Ecto neural progenitor cell (in vitro differentiated cells): ENCODE data around the gene IMMP2L.
"Not testable (repeated sequence)": the region's sequence is repeated elsewhere in the genome, so short reads cannot be mapped to it uniquely, and the experiment has no call there.

ENCODE experiments used
- DNase-seq: peaks from one replicate; pipeline ENCODE4 v3.0.0-alpha.2; 2018; ENCODE audit warnings: low spot score

The IMMP2L gene

DNA sequence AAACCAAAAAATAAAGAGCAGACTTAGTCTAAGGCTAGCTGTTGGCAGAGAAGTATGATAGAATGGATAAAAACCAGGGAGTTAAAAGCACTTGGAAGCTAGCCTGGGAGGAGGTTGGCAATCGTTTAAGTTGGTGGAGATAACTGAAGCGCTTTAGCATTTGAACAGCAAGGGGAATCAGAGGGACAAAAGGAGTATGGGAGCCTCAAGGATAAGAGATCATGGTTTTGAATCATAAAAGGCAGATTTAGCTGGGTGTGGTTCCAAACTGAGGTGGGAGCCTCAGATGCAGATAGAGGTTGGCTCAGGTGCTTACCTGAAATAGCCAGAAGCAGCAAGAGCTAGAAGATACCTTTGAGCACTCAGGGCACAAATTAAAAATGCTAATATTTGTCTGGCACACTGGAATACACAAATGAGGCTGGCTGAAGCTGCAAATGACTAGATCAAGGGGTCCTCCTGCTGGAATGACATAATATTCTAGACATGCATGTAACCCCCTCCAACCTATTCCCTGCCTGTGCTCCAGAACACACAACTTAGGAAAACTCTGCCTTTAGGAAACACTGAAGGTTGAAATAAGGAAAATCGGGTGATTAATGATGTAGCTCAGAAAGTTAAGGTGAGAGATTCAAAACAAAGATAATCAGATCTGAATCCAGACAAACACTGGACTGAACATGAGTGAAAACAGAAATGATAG is 843.6 kb downstream of the IMMP2L start:
- DNase-seq: no peak

DNA sequence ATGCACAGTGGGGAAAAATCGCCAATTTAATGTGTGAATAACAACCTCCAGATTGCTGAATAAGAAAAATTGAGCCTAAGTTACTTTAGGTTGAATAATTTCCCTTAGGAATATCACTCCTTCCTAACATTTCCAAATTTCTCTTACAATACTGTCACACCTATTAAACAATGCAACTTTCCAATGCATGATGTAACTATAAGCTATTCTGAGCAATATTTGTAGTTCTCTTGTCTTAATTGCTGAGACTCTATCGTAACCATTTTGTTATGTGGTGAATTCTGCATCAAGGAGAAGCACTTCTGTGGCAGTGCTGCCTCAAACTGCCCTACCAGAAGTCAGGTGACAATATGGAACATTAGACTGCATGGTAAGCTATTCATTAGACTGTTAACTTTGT is 858.1 kb downstream of the IMMP2L start:
- DNase-seq: no peak

DNA sequence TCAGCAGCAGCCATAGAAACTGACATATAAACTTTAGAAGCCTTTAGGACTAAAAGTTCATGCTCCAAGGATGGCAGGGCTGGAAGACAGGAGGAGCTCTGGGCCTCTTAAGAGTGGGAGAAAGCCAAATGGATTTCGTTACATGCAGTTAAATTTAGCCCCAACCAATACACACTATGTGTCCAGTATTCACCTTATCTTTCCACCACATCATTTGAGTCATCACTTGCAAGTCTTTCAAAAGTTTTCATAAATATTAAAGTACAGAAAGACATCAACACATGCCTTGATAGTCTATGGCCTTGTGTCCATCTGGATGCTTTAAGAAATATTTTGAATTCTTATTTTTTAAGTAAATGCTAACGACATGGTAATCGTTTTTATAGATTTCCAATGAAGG is 863.7 kb downstream of the IMMP2L start:
- DNase-seq: no peak

DNA sequence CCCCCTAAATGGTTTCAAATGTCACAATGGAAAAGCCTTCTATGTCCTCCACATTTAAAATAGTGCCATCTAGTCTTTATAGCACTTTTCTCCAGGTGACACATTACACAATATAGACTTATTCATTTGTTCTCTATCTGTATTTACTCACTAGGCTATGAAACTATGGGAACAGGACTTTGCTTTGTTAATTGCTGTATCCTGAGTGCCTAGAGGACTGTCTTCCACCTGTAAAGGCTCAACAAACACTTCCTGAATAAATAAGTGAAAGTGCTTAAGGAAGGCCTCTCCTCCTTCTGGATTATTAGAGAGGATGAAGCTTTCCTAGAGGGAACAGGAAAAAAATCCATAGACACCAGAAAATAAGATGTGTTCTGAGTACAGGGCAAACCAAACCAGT is 868.9 kb downstream of the IMMP2L start:
- no peak for DNase-seq

DNA sequence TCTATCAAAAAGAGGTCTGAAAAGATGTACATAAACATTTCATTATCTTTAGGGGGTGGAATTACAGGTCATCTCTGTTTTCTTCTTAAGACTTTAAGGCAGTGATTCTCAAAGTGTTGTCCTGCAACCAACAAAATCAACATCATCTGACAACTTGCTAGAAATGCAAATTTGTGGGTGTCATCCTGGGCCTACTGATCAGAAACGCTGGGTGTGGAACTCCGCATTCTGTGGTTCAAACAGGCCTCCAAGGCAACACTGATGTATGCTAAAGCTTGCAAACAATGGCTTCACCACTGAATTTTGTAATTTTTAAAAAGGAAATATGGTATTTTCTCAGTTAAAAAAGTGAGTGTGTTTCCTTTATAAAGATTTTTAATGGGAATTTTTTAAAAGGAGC is 873.4 kb downstream of the IMMP2L start:
- no peak for DNase-seq

DNA sequence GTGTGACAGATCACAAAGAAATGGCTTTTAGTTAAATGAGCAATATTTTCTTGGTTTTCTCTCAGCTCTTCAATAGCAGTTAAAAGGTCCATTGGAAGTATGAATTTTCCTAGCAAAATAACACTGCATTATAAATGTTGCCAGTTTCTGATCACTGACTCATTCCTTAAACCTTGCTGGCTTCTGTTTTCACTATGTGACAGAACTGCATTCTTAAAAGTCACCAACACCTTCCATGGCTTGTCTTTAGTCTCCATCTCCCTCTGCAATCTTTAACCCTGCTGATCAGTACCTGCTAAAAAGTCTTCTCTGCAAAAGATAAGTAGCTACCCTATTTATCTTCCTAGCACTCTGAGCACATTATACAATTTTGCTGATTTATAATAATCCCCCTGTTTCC is 876.4 kb downstream of the IMMP2L start:
- DNase-seq: no peak

DNA sequence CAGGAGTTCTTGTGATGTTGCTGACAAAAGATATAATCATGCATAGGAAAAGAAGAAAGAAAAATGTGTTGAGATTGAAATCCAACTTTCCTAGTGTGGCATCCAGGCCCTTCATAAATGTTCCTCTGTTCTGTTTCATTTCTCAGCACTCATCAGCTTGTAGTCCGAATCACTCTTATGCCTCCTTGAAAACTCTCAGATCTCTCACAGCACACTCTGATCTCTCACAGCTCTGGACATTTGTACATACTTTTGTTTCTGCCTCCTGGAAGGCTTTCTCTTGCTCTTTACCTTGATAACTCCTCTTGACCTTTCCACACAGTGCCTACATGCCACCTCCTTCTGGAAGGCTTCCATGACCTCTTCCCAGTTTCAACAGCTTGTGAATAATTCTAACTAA is 880.4 kb downstream of the IMMP2L start:
- DNase-seq: no peak

DNA sequence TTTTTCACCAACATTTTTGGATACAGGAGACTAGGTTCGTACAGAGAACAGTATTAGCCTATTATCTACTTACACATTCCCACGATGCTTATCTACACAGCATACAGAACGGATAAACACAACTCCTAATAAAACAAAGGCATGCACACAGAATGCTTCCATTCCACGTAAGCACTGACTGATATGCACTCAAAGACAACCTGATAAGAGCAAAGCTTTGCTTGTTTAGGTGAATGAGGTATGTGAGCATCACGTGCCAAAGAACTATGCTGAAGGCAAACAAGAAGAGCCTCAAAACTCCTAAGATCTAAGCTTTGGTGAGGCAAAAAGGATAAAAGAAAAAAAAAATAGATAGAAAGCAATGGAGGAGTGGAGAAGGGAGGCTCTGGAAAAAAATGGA is 884.9 kb downstream of the IMMP2L start:
- no peak for DNase-seq

DNA sequence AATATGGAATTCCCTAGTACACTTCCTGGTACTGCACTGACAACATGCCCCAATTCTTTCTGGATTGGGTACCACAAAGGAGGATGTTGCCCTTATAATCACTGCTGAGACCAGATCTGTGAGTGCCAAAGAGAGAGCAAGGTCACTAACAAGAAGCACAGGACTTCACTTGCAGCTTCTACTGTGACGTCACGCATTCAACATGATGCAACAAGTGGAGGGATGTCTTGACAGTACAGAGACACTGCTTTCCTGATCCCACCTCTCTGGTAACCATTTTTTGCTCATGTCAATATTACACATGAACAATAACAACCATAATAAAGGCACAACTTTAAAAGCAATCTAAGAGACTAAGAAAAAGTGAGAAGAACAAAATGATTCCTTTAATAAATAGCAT is 885.5 kb downstream of the IMMP2L start:
- no peak for DNase-seq

DNA sequence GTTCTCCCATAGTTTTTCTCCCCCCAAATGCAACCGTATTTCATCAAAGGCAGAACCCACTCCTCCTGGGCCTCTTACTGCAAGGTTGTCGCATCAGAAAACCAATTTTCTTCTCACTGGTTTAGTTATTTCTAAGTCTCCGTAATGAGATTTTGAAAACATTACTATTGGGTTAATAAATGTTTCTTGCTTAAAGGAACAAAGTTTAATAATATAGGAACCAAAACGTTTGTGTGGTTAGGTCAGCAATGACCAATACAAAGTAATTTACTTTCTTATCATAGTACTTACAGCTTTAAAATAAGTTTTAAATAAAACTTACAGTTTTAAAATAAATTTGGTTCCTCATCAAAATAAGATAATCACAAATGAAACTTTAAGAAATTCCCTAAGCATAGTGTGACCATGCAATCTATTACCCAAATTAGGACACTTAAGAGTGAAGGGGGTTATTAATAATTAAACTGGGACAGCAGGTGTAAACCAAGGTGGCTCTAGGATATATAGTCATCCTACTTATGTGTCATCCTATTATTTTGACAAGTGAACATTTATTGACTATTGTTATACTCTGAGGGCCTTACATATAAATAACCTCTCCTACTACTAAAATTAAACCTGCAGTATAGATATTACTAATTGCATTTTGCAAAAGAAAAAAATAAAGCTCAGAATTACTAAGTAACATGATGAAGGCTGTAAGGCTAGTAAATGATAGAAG is 886.7 kb downstream of the IMMP2L start:
- no peak for DNase-seq

DNA sequence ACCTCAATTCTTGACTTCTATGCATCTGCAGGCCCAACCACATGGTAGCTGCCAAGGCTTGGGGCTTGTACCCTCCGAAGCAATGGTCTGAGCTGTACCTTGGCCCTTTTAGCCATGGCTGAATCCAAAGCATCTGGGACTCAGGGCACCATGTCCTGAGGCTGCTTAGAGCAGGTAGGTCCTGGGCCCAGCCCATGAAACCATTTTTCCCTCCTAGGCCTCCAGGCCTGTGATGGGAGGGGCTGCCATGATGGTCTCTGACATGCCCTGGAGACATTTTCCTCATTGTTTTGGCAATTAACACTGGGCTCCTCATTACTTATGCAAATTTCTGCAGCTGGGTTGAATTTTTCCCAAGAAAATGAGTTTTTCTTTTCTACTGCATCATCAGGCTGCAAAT is 889.1 kb downstream of the IMMP2L start:
- no peak for DNase-seq

DNA sequence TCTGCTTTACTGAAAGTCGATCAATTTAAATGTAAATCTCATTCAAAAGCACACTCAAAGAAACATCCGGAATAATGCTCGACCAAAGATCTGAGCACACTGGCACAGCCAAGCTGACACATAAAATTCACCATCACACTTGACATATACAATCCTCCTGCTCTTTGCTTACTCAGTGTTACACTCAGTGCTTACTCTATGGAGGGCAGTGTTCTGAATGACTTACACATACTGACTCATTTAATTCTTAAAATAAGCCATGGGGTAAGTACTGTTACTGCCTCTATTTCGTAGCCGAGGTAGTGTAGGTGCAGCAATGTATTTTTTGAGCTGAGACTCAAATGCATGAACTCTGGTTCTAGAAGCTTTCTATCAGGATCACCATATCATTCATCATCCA is 892.9 kb downstream of the IMMP2L start:
- no peak for DNase-seq

DNA sequence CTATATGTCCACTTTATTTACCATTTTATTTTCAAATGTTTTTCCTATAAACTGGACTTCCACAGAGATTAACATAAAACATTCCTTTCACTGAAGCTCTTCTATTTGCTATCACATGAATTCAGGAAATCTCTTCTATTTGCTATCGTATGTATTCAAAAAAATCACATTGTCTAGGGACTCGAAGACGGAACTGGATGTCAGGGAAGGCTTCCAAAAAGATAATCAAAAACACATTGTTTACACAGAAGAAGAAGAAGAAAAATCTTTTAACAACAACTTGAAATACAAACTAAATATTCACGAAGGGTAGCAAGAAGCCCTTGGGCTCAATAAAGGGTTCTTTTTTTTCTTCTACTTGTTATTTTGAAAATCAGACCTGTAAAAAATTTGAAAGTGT is 897.5 kb downstream of the IMMP2L start:
- DNase-seq: no peak

DNA sequence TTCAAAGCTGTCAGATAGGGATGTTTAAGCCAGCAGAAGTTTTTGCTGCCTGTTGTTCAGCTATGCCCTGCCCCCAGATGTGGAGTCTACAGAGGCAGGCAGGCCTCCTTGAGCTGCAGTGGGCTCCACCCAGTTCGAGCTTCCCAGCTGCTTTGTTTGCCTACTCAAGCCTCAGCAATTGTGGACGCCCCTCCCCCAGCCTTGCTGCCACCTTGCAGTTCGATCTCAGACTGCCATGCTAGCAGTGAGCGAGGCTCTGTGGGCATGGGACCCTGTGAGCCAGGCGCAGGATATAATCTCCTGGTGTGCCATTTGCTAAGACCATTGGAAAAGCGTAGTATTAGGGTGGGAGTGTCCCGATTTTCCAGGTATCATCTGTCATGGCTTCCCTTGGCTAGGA is 901.7 kb downstream of the IMMP2L start:
- not testable (repeated sequence) for DNase-seq

DNA sequence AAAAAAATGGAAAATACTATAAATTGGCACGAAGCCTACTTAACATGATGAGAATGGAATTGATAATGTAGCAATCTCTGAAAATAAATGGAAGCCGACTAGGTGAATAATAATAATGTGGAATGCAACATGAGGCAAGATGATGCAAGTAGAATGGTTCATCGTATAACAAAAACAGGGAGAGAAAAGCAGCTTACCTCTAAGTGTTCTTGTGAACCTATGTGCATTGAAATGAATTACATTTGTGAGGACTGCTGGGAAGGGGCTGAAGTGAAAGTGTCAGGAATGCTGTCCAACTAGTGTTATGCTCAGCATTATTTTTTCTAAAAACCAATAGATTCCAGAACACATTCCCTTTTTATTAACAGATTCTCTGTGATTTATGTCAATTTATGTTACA is 912.0 kb downstream of the IMMP2L start:
- DNase-seq: no peak

DNA sequence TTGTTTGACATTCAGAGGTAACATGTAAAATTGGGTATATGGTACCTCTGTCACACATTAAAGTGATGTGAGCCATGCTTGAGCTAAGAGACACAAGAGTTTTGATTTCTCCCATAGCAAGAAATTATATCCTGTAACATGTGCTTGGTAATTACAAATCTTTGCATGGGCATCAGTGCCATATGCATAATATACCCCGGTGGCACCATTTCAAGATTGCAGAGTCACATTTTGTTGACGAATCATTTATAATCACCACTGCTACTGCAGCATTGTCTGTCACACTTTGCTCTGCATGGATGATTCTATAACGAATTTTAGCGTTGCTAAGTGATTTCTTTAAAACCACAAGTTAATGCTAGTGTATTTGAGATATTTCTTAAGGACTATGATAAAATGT is 915.0 kb downstream of the IMMP2L start:
- DNase-seq: no peak

DNA sequence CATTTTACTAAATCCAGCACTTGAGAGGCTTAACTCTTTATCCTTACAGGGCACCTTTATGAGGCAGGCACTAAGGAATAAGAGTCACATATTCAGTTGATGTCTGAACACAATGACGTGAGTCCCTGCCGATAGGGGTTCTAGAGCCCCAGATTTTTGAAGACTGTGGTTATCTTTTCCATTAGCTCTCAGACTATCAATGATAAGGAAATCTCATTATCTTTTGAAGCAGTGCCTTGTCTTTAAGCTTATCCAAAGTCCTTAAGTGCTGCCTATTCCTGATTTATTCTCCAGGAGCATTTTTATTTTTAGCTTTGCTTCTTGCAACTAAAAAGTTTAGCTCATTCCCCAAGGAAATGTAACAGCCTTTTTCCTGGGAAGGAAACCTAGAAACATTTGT is 915.5 kb downstream of the IMMP2L start:
- DNase-seq: no peak

DNA sequence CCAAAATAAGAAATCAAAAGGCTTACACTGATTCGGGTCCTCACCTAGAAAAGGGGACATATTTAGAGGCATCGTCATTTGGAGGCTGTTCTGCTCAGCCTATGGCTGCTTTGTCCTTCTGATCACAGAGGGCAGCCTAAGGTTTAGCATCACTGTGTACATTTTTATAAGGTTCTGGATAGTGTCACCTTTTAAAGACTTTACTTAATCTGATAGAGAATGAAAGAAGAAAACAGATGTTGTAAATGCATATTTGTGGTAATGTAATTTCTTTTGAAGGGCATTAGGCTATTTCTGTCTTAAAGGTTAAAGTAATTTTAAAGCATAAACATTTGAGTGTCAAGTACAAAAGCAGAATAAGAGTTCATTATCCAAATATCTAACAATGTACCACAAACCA is 916.7 kb downstream of the IMMP2L start:
- DNase-seq: no peak

DNA sequence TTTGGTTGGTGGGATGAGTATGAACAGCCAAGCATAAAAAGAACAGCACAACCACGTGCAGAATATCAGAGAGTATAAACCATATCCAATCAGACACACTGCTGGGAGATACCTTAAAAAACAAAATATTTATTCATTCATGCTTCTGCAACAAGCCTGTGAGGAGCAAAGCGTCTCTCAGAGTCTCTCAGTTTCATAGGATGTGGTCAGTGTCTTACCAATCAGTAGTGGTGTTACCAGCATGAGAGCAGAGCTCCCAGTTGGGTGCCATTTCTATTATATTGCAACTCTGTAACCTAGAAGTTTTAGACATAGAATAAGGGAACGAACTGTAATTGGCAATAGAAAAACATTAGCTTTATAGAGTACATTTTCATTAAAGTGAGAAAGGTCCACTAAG is 917.2 kb downstream of the IMMP2L start:
- no peak for DNase-seq

DNA sequence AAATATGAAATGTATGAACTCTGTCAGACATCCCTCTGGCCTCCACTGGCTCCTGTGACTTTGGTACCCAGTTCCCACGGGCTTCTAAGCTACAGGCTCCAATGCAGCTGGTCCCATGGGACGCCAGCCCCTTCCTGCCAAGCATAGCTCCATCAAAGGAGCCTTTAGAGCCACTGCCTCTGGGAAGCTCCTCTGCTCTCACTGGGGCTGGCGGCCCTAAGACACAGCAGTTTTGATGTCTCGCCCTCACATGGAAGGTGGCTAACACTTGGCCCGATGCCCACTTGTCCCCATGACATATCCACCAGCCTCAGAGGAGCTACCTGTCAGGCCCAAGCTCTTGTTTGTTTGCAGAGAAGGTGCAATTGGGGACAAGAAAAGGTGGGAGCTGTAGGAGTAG is 925.0 kb downstream of the IMMP2L start:
- no peak for DNase-seq

DNA sequence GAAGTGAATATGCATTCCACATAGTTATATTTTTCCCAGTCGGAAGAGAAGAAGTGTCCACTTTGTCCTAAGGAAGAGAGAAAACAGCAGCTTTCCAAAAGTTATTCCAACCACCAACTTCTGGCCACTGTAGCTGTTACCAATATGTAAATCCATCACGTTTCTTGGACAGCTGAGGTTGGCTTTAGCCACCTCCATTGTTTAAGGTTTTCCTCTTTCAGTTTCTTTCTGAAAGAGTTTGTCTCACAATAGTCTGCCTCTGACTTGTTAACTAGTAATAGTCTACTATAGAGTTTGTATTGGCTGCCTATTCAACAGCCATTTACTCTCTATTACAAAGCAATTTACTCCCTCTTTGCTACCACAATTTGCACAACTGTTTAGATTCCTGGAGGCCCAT is 929.0 kb downstream of the IMMP2L start:
- DNase-seq: no peak

DNA sequence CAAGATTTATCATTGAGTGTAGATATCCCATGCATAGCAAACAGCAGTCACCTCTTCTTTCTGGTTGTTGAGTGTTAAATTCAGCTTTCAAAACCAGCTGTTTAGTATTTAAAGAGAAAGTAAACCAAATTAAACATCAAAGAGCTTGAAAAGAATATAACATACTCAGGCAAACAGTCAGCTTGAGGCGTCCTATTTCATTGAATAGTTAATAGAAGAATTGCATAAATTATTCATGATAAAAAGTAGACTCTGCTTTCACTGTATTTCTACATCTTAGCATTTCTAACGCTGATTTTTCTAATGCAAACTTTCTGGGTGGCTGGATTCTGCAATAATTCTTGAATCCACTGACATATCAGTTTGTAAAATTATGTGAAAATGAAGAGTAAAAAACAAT is 935.9 kb downstream of the IMMP2L start:
- no peak for DNase-seq

DNA sequence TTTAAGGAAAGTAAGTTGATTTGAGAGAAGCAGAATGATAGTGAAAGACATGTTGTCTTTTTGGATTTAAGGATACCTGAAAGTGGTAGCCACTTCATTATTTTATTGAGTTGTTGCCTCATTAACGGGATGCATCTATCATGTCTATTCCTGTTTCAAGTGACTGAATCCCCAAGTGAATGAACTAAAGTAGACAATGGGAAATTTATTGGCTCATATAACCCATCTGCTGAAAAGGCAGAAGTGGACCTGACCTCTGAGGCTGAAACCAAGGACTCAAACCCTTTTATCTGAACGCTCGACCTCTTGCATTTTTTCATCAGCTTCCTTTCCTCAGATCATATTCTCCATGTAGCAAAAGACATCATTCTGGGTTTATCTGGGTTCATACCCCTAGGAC is 937.0 kb downstream of the IMMP2L start:
- DNase-seq: no peak

DNA sequence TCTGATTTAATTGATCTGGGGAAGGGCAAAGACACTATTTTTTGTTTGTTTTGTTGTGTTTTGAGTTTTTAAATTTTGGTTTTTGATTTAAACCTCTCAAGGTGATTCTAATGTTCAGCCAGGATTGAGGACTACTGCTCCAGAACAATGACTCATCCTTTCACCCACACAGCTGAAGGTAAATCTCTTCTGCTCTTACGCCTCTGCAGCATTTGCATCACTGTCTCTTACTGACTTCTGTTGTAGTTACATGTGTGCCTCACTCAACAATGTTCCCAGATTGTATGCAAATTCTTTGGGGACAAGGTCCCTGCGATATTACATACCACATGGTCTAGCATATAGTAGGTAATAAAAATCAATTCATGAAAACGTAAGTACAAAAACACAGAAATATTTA is 938.9 kb downstream of the IMMP2L start:
- DNase-seq: no peak
